Adrenal gland (tissue), 12 donors: ENCODE results near the gene DNAH8. TPM values are rescaled to one million over a fixed set of nuclear protein-coding genes. Genes with fewer than 3 reads are reported as not detected.

ENCODE experiments used
- DNase-seq, 7 donors: peaks; one replicate each; pipeline ENCODE4 v3.0.0-alpha.2; 2019 to 2020
- H3K27ac ChIP-seq, 5 donors: fragments of 200-600 bp; sonication (generic) in 4 of 5; 1 replicate in 3 of 5; 2 replicates in 2 of 5; pipeline versions ENCODE4 v1.5.1 to v1.8.0; 2016 to 2020; ENCODE audit warnings: mild to moderate bottlenecking in 1 of 5
- H3K27me3 ChIP-seq: fragments of 200-600 bp; 2 replicates; pipeline ENCODE4 v1.8.0; 2021
- H3K36me3 ChIP-seq, 2 donors: fragments of 200-600 bp; replicated peaks in 1 of 2; 1 replicate in 1 of 2; 2 replicates in 1 of 2; pipeline versions ENCODE4 v1.5.1 to v1.8.0; 2018 to 2022
- H3K4me1 ChIP-seq, 2 donors: fragments of 200-600 bp; replicated peaks in 1 of 2; 1 replicate in 1 of 2; 2 replicates in 1 of 2; pipeline versions ENCODE4 v1.5.1 to v1.8.0; 2018 to 2021
- H3K4me3 ChIP-seq, 4 donors: fragments of 200-600 bp; sonication (generic) in 3 of 4; one replicate each; pipeline ENCODE4 v1.5.1; 2016 to 2018
- H3K9me3 ChIP-seq, 3 donors: fragments of 200-600 bp; sonication (generic) in 1 of 3; replicated peaks in 1 of 3; 1 replicate in 2 of 3; 2 replicates in 1 of 3; pipeline versions ENCODE4 v1.5.1 to v1.8.0; 2016 to 2021
- CTCF ChIP-seq, 6 experiments: fragments of 450-650 bp in 4 of 6; fragments of 200-600 bp in 2 of 6; sonication (generic) in 1 of 6; IDR thresholded peaks; 1 replicate in 5 of 6; 2 replicates in 1 of 6; pipeline versions ENCODE4 v1.5.1 to v1.8.0; 2016 to 2021; ENCODE audit warnings: antibody characterized with exemption in 6 of 6, mild to moderate bottlenecking in 2 of 6, moderate library complexity in 1 of 6
- POLR2A ChIP-seq, 2 donors: fragments of 450-650 bp; IDR thresholded peaks; one replicate each; pipeline ENCODE4 v1.6.1; 2017; ENCODE audit warnings: antibody characterized with exemption in 2 of 2, mild to moderate bottlenecking in 2 of 2, moderate library complexity in 1 of 2
- WGBS, 4 donors: extraction: QIAGEN DNeasy Blood & Tissue Kit in 2 of 4; methylation state at CpG; one replicate each; pipeline versions ENCODE4 v1.1.5 to v1.1.7; 2013 to 2017; 5-methylcytosine and 5-hydroxymethylcytosine counted together
- intact Hi-C, 2 donors: fragments of 100-400 bp; cut with DNase I; formaldehyde crosslinking; loops; one replicate each; pipeline versions ENCODE4 v1.14.1 to v1.15.0; 2022 to 2023
- polyA plus RNA-seq, 3 donors: library from polyadenylated mRNA; stranded (reverse); fragments of 200-250 nt in 2 of 3; fragments of 350-450 nt in 1 of 3; fragmentation: Illumina TruSeq in 1 of 3; extraction: RNeasy Lipid Tissue Mini Kit (QIAGEN cat#74804) in 1 of 3; gene quantifications; one replicate each; pipeline ENCODE4 v1.2.3, GENCODE V29; 2013 to 2014
- total RNA-seq, 9 donors: library from RNA; depleted of rRNA in 4 of 9; stranded (reverse); fragments of >200 nt in 4 of 9; fragments of 120-200 nt in 1 of 9; fragmentation: NEBNext Ultra II Directional in 1 of 9; extraction: Animal tissue kit (Norgen Biotek cat#: 25700) in 1 of 9; gene quantifications; one replicate each; pipeline versions ENCODE4 v1.1.0 to v1.2.4, GENCODE V29; 2013 to 2023
- donor health status: healthy with polysubstance abuse.
- donor health status: Bipolar disorder and iron deficiency.
- donor health status: DM: yes; HTN: yes; CAD: no.
- donor health status: DM: no; HTN: no; CAD: no.
- donor health status: DM: no; HTN: no; CAD: no.
- donor health status: DM: yes; HTN: yes; CAD: no.

Gene DNAH8
- total and polyA plus RNA-seq, 12 donors: under 0.01 to 0.02 TPM; not detected in 10

- TF ChIP-seq POLR2A (IDR thresholded peaks at IDR 0.05): no peak
- no peak for TF ChIP-seq CTCF (IDR thresholded peaks at IDR 0.05)
- DNase-seq: no peak
- H3K4me3 ChIP-seq: no peak overlapping the region
- no peak overlapping the region for H3K27ac ChIP-seq
- H3K27me3 ChIP-seq: peaks cover 7% of the 10 kb centered on the region
- no peaks in the 10 kb centered on the region for H3K4me1 ChIP-seq
- no peaks in the 10 kb centered on the region for H3K9me3 ChIP-seq
- 66 to 73% (median 71%) methylated on average over 2 of the region's 2 CpGs for WGBS, 4 donors
- no peaks in the 10 kb centered on the region for H3K36me3 ChIP-seq
- intact Hi-C loops: no loop called here
These were observed 69.6 kb downstream of the DNAH8 start for GRCh38 chr6:38784506-38785235.

- Histone ChIP-seq H3K27me3 (peaks cover 5% of the 10 kb centered on the region), H3K9me3 (no peaks in the 10 kb centered on the region), H3K4me1 (no peaks in the 10 kb centered on the region), H3K27ac (no peak overlapping the region), H3K36me3 (no peaks in the 10 kb centered on the region), H3K4me3 (no peak overlapping the region)
- TF ChIP-seq POLR2A (IDR thresholded peaks at IDR 0.05): no peak
- TF ChIP-seq CTCF (IDR thresholded peaks at IDR 0.05): no peak
- intact Hi-C loops: no loop called here
- DNase-seq: no peak
- 76 to 86% (median 80%) methylated on average over 5 of the region's 5 CpGs for WGBS, 4 donors
These were observed 71.4 kb downstream of the DNAH8 start for GRCh38 chr6:38786486-38786885.

GRCh38 chr6:38789256-38789655 lies 74.1 kb downstream of the DNAH8 start:
- no peak overlapping the region for H3K4me3 ChIP-seq
- no peaks in the 10 kb centered on the region for H3K9me3 ChIP-seq
- no peaks in the 10 kb centered on the region for H3K36me3 ChIP-seq
- intact Hi-C loops: no loop called here
- TF ChIP-seq POLR2A (IDR thresholded peaks at IDR 0.05) (no peak), CTCF (IDR thresholded peaks at IDR 0.05) (no peak)
- H3K27me3 ChIP-seq: peaks cover 5% of the 10 kb centered on the region
- DNase-seq: no peak
- H3K4me1 ChIP-seq: no peaks in the 10 kb centered on the region
- no peak overlapping the region for H3K27ac ChIP-seq
- 24 to 33% (median 28%) methylated on average over 2 of the region's 2 CpGs for WGBS, 4 donors

GRCh38 chr6:38792356-38792755 lies 77.2 kb downstream of the DNAH8 start:
- no peak for DNase-seq
- Histone ChIP-seq H3K36me3 (no peaks in the 10 kb centered on the region), H3K27ac (no peak overlapping the region), H3K27me3 (no peaks in the 10 kb centered on the region), H3K9me3 (no peaks in the 10 kb centered on the region), H3K4me1 (no peaks in the 10 kb centered on the region), H3K4me3 (no peak overlapping the region)
- intact Hi-C loops: no loop called here
- 88 to 95% (median 90%) methylated on average over 2 of the region's 2 CpGs for WGBS, 4 donors
- TF ChIP-seq POLR2A (IDR thresholded peaks at IDR 0.05): no peak
- TF ChIP-seq CTCF (IDR thresholded peaks at IDR 0.05): no peak
